ENCODE data around the gene ATXN7L2.

DNA sequence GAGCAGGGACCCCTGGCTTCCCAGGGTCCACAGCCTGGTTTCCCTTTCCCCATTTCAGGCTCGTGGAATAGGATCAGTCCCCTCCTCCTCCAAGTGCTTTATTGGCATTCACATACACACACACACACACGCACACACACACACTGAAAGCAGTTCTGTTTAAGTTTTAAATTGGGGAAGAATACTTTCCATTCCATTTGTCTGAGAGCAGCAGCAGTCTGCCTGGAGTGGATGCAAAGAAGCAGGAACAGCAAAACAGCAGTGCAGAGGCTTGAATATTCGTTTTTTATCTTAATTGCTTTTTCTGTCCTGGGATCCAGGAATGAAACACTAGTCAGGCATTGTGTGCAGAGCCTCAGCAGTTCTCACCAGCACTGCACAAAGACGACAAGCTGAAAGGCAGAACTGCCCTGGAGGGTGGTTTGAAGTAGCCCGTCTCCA, 17.3 kb downstream of the ATXN7L2 start:
- TF ChIP-seq, protein P1, sequence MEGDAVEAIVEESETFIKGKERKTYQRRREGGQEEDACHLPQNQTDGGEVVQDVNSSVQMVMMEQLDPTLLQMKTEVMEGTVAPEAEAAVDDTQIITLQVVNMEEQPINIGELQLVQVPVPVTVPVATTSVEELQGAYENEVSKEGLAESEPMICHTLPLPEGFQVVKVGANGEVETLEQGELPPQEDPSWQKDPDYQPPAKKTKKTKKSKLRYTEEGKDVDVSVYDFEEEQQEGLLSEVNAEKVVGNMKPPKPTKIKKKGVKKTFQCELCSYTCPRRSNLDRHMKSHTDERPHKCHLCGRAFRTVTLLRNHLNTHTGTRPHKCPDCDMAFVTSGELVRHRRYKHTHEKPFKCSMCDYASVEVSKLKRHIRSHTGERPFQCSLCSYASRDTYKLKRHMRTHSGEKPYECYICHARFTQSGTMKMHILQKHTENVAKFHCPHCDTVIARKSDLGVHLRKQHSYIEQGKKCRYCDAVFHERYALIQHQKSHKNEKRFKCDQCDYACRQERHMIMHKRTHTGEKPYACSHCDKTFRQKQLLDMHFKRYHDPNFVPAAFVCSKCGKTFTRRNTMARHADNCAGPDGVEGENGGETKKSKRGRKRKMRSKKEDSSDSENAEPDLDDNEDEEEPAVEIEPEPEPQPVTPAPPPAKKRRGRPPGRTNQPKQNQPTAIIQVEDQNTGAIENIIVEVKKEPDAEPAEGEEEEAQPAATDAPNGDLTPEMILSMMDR (IDR thresholded peaks at IDR 0.05): no peak
- no peak for TF ChIP-seq POLR2A (IDR thresholded peaks at IDR 0.05)

Data from heart left ventricle (tissue), 13 donors.